Measurements from ENCODE around the gene MPO. TPM values are rescaled to one million over a fixed set of nuclear protein-coding genes. Genes with fewer than 3 reads are reported as not detected.
A peak's percentile ranks its signal among the peaks of the same experiment; 100 is the strongest.

Gene MPO
- total RNA-seq, 1 donor from 2014 or later = not detected

- H3K27ac ChIP-seq = no peak overlapping the region
- H3K4me3 ChIP-seq = no peak overlapping the region
- DNase-seq (ENCODE audit: extremely low spot score in 2 of 2) = peak in 1 of 2 donors; percentile 87
- intact Hi-C loops (cut with DNase I) = no loop called here
- no peaks in the 10 kb centered on the region for H3K4me1 ChIP-seq
- no peaks in the 10 kb centered on the region for H3K9me3 ChIP-seq
- no peaks in the 10 kb centered on the region for H3K27me3 ChIP-seq
- no peaks in the 10 kb centered on the region for H3K36me3 ChIP-seq
- TF ChIP-seq, protein P1, sequence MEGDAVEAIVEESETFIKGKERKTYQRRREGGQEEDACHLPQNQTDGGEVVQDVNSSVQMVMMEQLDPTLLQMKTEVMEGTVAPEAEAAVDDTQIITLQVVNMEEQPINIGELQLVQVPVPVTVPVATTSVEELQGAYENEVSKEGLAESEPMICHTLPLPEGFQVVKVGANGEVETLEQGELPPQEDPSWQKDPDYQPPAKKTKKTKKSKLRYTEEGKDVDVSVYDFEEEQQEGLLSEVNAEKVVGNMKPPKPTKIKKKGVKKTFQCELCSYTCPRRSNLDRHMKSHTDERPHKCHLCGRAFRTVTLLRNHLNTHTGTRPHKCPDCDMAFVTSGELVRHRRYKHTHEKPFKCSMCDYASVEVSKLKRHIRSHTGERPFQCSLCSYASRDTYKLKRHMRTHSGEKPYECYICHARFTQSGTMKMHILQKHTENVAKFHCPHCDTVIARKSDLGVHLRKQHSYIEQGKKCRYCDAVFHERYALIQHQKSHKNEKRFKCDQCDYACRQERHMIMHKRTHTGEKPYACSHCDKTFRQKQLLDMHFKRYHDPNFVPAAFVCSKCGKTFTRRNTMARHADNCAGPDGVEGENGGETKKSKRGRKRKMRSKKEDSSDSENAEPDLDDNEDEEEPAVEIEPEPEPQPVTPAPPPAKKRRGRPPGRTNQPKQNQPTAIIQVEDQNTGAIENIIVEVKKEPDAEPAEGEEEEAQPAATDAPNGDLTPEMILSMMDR (IDR thresholded peaks at IDR 0.05) = no peak
- no peak for TF ChIP-seq POLR2A (IDR thresholded peaks at IDR 0.05)
These were observed 30.7 kb upstream of the MPO start for GRCh38 chr17:58311429-58311894.

DNA sequence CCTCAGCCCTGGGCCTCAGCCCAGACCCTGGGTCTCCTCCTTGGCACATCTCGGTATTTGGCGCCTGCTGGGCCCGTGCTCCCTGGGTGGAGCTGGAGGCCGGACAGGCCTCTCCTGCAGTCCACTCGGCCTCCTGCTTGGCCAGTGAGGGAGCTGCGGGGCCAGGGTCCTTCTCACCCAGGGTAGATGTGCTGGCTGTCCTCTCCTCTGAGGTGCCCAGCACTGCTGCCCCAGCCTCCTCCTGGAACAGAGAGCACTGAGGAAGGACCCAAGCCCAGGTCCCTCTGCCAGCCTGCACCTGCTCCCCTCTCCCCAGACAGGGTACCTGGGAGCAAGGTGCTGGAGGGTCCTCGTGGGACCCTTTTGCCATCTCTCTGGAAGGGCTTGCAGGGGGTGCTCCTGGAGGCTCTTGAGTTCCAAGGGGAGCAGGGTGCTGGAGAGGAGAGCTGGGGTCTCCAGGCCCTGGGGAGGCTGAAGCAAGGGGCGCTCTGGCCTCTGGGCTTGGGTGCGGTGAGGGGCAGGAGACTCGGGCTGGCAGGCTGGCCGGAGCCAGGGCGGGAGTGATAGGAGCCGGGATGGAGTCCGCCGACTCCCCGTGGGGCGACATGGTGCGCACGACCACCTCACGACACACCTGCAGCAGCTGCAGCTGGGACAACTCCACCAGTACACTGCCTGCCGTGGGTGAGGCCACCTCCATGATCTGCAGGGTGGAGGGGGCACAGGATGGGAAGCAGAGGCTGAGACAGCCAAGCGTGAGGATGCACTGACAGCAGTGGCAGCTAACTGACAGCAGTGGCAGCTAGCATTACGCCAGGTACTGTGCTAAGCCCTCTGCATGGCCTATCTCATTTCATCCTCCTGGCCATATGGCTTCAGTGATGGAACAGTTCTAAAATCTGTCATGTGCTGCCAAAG lies 30.0 kb upstream of the MPO start:
- Histone ChIP-seq H3K9me3 (no peaks in the 10 kb centered on the region), H3K36me3 (no peaks in the 10 kb centered on the region), H3K4me3 (no peak overlapping the region), H3K27ac (no peak overlapping the region), H3K4me1 (no peaks in the 10 kb centered on the region), H3K27me3 (no peaks in the 10 kb centered on the region)
- intact Hi-C loops (cut with DNase I) = no loop called here
- peak; percentile 77 to 88 for DNase-seq (ENCODE audit: extremely low spot score in 2 of 2)
- TF ChIP-seq POLR2A (IDR thresholded peaks at IDR 0.05) (no peak), POLR2AphosphoS5 (IDR thresholded peaks at IDR 0.05; ENCODE audit: insufficient read depth in 1 of 2, low read depth in 1 of 2) (no peak)
- TF ChIP-seq, protein P1 (IDR thresholded peaks at IDR 0.05) = no peak

GRCh38 chr17:58309918-58310259 lies 29.2 kb upstream of the MPO start:
- no peaks in the 10 kb centered on the region for H3K36me3 ChIP-seq
- no peaks in the 10 kb centered on the region for H3K27me3 ChIP-seq
- DNase-seq (ENCODE audit: extremely low spot score in 2 of 2) = peak in 1 of 2 donors; percentile 72
- no peak overlapping the region for H3K27ac ChIP-seq
- no peak overlapping the region for H3K4me3 ChIP-seq
- H3K4me1 ChIP-seq = no peaks in the 10 kb centered on the region
- intact Hi-C loops (cut with DNase I) = no loop called here
- TF ChIP-seq POLR2A (IDR thresholded peaks at IDR 0.05) (no peak), POLR2AphosphoS5 (IDR thresholded peaks at IDR 0.05; ENCODE audit: insufficient read depth in 1 of 2, low read depth in 1 of 2) (no peak)
- TF ChIP-seq, protein P1 (IDR thresholded peaks at IDR 0.05) = no peak
- no peaks in the 10 kb centered on the region for H3K9me3 ChIP-seq

- no peaks in the 10 kb centered on the region for H3K36me3 ChIP-seq
- no peak overlapping the region for H3K4me3 ChIP-seq
- TF ChIP-seq, protein P1 (IDR thresholded peaks at IDR 0.05) = no peak
- TF ChIP-seq POLR2AphosphoS5 (IDR thresholded peaks at IDR 0.05; ENCODE audit: insufficient read depth in 1 of 2, low read depth in 1 of 2) (no peak), POLR2A (IDR thresholded peaks at IDR 0.05) (no peak)
- intact Hi-C loops (cut with DNase I) = no loop called here
- H3K4me1 ChIP-seq = no peaks in the 10 kb centered on the region
- H3K9me3 ChIP-seq = no peaks in the 10 kb centered on the region
- H3K27ac ChIP-seq = no peak overlapping the region
- H3K27me3 ChIP-seq = no peaks in the 10 kb centered on the region
- DNase-seq (ENCODE audit: extremely low spot score in 2 of 2) = peak in 1 of 2 donors; percentile 94
These were observed 28.5 kb upstream of the MPO start for GRCh38 chr17:58308985-58309917.

Measured in vagina (tissue), 2 donors.